ENCODE data around the gene HOXA6. TPM values are rescaled to one million over a fixed set of nuclear protein-coding genes. Genes with fewer than 3 reads are reported as not detected.

HOXA6 gene
- total RNA-seq, 1 experiment from 2014 or later = not detected

DNA sequence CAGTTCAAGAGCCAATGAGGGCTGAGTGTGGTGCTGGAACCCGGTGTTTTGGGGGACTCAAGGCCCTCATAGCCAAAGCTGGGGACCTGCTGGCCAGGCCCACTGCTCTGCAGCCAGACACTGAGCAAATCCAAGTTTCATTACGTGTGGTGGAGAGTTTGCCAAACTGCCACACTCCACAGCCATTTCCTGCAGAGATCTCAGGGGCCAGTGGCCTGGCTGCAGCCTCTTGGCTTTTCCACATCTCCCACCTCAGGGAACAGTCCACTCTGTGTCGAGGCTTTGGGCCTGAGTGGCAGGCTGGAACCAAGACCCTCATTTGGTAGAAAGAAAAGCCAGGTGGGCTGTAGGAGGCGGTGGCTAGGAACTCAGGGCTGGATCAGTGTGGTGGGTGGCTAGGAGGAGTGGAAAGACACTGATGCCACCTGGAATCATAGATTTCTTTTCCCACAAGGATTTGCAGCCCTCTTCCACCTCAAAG is 34.3 kb upstream of the HOXA6 start:
- no peak overlapping the region for H3K4me2 ChIP-seq (ENCODE audit: insufficient read depth, insufficient read length, low read length)
- no peak overlapping the region for H3K23ac ChIP-seq (ENCODE audit: insufficient read length, low read depth, low read length)
- H2BK20ac ChIP-seq (ENCODE audit: low read depth, low read length, poor library complexity, severe bottlenecking) = no peak overlapping the region
- no peak overlapping the region for H2BK12ac ChIP-seq (ENCODE audit: insufficient read length, low read depth, low read length)
- H4K91ac ChIP-seq (ENCODE audit: insufficient read length, low read depth, low read length) = no peak overlapping the region
- no peak overlapping the region for H3K4ac ChIP-seq (ENCODE audit: low read depth, low read length)
- peaks cover 100% of the 10 kb centered on the region for H3K27me3 Mint-ChIP-seq (ENCODE audit: low read depth)
- no peak overlapping the region for H3K27ac Mint-ChIP-seq
- H3K14ac ChIP-seq (ENCODE audit: insufficient read depth, low read length) = no peak overlapping the region
- H2BK5ac ChIP-seq (ENCODE audit: insufficient read length, low read length) = no peak overlapping the region
- peak; percentile 17 for DNase-seq
- H2BK120ac ChIP-seq (ENCODE audit: low read depth, low read length, poor library complexity, severe bottlenecking) = no peak overlapping the region
- H3K9me3 ChIP-seq (ENCODE audit: control insufficient read depth, low read depth, low read length) = no peaks in the 10 kb centered on the region
- no peak overlapping the region for H3K27ac ChIP-seq (ENCODE audit: insufficient read length, low read depth, low read length)
- H2AK5ac ChIP-seq (ENCODE audit: insufficient read length, low read length) = no peak overlapping the region
- H3K18ac ChIP-seq (ENCODE audit: insufficient read length, low read depth, low read length) = no peak overlapping the region
- WGBS (ENCODE audit: extremely low coverage, insufficient read length, low lambda C conversion rate) = no CpG with 5 or more reads among the region's 4 CpGs
- peaks cover 0 to 2% (median 0%) of the 10 kb centered on the region in 3 experiments; a peak in 3 of 7 replicates for H3K36me3 Mint-ChIP-seq (ENCODE audit: insufficient read depth in 1 of 3, low read depth in 3 of 3)
- H3T11ph ChIP-seq (ENCODE audit: low read length) = no peak overlapping the region
- no peak overlapping the region for H4K8ac ChIP-seq (replicated peaks; ENCODE audit: insufficient read length, low read depth, low read length)
- no peaks in the 10 kb centered on the region for H3K79me2 ChIP-seq (ENCODE audit: insufficient read depth, low read length)
- H3K4me1 ChIP-seq (ENCODE audit: insufficient read depth, low read length) = no peaks in the 10 kb centered on the region
- H3K4me1 Mint-ChIP-seq = peaks cover 7 to 34% of the 10 kb centered on the region in 2 experiments
- H2BK15ac ChIP-seq (ENCODE audit: low read depth, low read length) = no peak overlapping the region
- H3K27me3 ChIP-seq (ENCODE audit: insufficient read depth, low read length) = peaks cover 96% of the 10 kb centered on the region
- no peaks in the 10 kb centered on the region for H4K20me1 ChIP-seq (ENCODE audit: control insufficient read depth, insufficient read depth, insufficient read length)
- TF ChIP-seq, protein P1, sequence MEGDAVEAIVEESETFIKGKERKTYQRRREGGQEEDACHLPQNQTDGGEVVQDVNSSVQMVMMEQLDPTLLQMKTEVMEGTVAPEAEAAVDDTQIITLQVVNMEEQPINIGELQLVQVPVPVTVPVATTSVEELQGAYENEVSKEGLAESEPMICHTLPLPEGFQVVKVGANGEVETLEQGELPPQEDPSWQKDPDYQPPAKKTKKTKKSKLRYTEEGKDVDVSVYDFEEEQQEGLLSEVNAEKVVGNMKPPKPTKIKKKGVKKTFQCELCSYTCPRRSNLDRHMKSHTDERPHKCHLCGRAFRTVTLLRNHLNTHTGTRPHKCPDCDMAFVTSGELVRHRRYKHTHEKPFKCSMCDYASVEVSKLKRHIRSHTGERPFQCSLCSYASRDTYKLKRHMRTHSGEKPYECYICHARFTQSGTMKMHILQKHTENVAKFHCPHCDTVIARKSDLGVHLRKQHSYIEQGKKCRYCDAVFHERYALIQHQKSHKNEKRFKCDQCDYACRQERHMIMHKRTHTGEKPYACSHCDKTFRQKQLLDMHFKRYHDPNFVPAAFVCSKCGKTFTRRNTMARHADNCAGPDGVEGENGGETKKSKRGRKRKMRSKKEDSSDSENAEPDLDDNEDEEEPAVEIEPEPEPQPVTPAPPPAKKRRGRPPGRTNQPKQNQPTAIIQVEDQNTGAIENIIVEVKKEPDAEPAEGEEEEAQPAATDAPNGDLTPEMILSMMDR (conservative IDR thresholded peaks at IDR 0.05) = no peak
- no peak overlapping the region for H3K56ac ChIP-seq (ENCODE audit: insufficient read length, low read depth, low read length)
- no peak overlapping the region for H2AFZ ChIP-seq (ENCODE audit: low read length)
- H3K79me1 ChIP-seq (ENCODE audit: insufficient read depth, low read depth, low read length, poor library complexity, severe bottlenecking) = no peaks in the 10 kb centered on the region
- no peaks in the 10 kb centered on the region for H3K23me2 ChIP-seq (ENCODE audit: insufficient read length, low read depth, low read length, poor library complexity, severe bottlenecking)
- no peak overlapping the region for H3K4me3 Mint-ChIP-seq
- no peak overlapping the region for H3K9ac ChIP-seq (ENCODE audit: extremely low read depth, insufficient read length, low read length)
- no peak overlapping the region for H4K5ac ChIP-seq (ENCODE audit: insufficient read length, low read depth, low read length)
- peaks cover 2 to 23% of the 10 kb centered on the region in 2 experiments; a peak in 2 of 5 replicates for H3K9me3 Mint-ChIP-seq

Data from H9 (cell line).